ENCODE data around the gene SNTB2.

GRCh38 chr16:69201291-69201690, 14.3 kb downstream of the SNTB2 start:
- TF ChIP-seq POLR2A (IDR thresholded peaks at IDR 0.05; ENCODE audit: low read depth, low read length) (no peak), RFX5 (IDR thresholded peaks at IDR 0.05; ENCODE audit: low read depth, low read length) (no peak), CTCF (conservative IDR thresholded peaks at IDR 0.05; ENCODE audit: low read depth, low read length) (no peak), MXI1 (IDR thresholded peaks at IDR 0.05; ENCODE audit: borderline replicate concordance, low read depth, low read length) (no peak), BHLHE40 (IDR thresholded peaks at IDR 0.05; ENCODE audit: low read depth, low read length) (no peak)

Data from IMR-90 (cell line).